Measurements from ENCODE around the gene LRRC32.

LRRC32 gene

DNA sequence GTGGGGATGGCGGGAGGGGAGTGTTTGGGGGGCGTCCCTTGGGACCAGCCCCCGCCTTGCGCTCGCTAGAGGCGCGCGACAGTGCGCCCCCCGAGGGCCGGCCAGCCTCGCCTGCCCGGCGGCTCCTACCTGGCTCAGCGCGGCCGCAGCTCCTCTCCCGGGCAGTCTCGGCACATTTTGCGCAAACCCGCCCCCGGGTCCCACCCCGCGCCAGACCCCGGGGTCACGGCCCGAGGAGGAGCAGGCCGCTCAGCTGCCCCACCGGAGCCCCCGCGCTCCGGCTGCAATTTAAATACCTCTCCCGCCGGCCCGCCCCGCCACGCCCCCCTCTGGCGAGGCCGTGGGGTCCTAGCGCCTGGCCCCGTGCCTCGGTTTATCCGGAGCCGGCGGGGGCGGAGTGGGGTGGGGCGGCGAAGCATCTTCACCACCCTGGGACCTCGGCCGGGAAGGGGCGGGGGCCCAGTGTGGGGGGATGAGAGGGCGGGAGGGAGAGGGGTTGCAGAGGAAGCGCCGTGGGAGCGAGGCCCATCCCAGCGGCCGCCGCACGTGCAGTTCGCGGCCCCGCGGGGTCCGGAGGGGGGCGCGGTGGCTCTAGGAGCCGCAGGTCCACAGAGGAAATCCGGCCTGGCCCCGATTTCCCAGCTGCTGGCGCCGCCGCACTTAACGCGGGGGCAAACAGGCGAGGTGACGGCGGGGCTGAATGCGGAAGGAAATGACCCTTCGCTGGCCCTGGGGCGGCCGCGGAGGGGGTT, at the start of gene LRRC32:
Gene LRRC32, minus strand, starts transcription at position 263 of the 752 bp plus-strand sequence. CDS start 4,793 bp downstream, outside the sequence.
- TF ChIP-seq, protein P1, sequence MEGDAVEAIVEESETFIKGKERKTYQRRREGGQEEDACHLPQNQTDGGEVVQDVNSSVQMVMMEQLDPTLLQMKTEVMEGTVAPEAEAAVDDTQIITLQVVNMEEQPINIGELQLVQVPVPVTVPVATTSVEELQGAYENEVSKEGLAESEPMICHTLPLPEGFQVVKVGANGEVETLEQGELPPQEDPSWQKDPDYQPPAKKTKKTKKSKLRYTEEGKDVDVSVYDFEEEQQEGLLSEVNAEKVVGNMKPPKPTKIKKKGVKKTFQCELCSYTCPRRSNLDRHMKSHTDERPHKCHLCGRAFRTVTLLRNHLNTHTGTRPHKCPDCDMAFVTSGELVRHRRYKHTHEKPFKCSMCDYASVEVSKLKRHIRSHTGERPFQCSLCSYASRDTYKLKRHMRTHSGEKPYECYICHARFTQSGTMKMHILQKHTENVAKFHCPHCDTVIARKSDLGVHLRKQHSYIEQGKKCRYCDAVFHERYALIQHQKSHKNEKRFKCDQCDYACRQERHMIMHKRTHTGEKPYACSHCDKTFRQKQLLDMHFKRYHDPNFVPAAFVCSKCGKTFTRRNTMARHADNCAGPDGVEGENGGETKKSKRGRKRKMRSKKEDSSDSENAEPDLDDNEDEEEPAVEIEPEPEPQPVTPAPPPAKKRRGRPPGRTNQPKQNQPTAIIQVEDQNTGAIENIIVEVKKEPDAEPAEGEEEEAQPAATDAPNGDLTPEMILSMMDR (IDR thresholded peaks at IDR 0.05) = no peak

GRCh38 chr11:76719686-76720085, 49.1 kb upstream of the LRRC32 start:
- TF ChIP-seq, protein P1 (IDR thresholded peaks at IDR 0.05) = no peak

GRCh38 chr11:76719281-76719680, 48.7 kb upstream of the LRRC32 start:
- TF ChIP-seq, protein P1 (IDR thresholded peaks at IDR 0.05) = no peak

GRCh38 chr11:76717816-76718215, 47.3 kb upstream of the LRRC32 start:
- TF ChIP-seq, protein P1 (IDR thresholded peaks at IDR 0.05) = no peak

DNA sequence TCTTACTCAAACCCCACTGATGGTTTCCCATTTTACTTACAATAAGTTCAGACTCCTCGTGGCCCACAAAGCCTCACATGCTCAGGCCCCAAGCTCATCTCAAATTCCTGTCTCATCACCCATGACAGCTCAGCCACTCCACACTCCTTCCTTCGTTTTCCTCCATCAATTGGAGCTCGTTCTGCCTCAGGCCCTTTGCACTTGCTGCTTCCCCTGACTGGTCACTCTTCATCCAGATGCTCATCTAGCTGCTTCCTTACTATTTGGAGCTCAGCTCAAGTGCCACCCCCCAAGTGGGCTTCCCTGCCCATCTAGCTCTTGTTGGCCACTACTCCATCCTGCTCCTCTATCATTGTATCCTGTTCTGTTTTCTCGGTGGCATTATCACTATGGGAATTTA, 46.8 kb upstream of the LRRC32 start:
- TF ChIP-seq, protein P1 (IDR thresholded peaks at IDR 0.05) = no peak

GRCh38 chr11:76716268-76716667, 45.7 kb upstream of the LRRC32 start:
- TF ChIP-seq, protein P1 (IDR thresholded peaks at IDR 0.05) = no peak

DNA sequence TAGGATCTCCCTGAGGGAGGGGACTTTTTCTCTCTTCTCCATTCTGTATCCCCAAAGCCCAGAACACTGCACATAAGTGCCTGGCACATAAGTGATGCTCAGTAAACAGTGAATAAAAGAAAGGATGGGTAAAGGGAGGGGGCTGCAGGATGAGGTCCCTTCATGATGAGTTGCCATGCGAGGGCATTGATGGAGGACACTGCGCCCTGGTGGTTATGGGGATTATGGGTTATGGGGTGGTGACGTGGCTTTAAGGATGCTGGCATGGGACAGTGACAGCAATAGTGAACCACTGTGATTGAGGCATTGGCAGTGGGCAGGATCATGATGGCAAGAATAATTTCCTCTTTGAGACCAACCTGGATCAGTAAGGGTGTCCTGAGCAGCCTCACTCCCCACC, 43.9 kb upstream of the LRRC32 start:
- TF ChIP-seq, protein P1 (IDR thresholded peaks at IDR 0.05) = no peak

All from LNCAP (cell line).